CD4-positive, alpha-beta T cell treated with Interleukin-10 for 1 hour (primary cell): ENCODE data around the gene PITPNM1.
A peak's percentile ranks its signal among the peaks of the same experiment; 100 is the strongest.

ENCODE experiments used
- DNase-seq: peaks from one replicate; pipeline ENCODE4 v3.0.0-alpha.2; 2020

Gene PITPNM1

DNA sequence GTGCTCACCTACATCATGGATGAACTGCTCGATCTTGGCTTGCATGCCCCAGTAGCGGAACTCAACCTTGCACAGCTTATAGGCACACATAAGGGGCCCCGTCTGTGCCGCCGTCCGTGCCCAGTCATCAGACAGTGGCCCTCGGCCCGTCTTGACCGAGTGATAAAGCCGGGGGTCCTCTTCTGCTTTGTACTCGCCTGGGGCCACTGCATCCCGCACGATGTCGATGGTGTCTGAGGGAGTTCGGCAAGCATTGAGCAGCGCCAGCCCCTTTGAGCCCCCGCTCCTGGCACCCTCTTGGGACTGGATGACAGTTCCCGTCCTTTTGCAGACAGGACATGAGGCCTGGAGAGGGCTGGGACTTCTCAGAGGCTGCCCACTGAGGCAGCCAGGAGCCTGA lies 3.3 kb downstream of the PITPNM1 start:
- no peak for DNase-seq

DNA sequence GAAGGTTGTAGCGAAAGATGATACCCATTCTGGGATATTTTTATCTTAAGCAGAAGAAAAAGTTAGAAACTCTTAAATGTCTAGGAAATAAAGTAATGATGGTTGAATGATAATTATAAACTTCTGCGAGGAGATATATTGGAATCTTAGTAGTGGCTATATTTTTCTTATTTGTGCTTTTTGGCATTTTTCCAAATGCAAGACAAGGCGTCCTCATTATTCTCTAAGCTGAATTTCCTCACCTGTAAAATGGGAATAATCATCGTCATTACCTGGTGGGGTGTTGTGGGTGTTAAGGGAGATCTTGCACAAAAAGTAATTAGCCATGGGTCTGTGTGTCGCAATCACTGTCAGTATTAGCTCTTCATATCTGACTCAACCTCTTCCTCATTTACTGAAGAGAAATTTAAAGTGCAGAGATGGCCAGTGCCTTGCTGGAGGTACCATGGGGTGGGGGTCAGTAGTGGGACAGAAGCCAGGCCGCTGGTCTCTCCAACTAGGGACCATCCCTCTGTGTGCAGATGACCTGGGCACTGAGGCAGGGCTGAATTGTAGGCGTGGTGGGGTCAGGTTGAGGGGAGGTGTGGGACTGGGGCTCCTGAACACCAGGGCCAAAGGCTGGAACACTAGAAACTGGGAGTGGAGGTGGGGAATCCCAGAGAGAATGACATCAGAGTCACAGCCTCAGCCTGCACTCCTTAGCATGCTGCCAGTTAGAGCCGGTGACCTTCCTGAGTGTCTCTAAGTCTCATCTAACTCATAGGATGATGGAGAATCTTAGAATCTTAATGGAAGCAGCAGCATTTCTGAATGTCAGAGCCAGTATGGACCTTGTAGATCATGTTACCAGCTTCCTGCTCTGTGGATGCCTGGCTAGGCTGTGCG lies 4.1 kb downstream of the PITPNM1 start:
- no peak for DNase-seq

GRCh38 chr11:67500484-67500821 lies 4.7 kb downstream of the PITPNM1 start:
- no peak for DNase-seq

DNA sequence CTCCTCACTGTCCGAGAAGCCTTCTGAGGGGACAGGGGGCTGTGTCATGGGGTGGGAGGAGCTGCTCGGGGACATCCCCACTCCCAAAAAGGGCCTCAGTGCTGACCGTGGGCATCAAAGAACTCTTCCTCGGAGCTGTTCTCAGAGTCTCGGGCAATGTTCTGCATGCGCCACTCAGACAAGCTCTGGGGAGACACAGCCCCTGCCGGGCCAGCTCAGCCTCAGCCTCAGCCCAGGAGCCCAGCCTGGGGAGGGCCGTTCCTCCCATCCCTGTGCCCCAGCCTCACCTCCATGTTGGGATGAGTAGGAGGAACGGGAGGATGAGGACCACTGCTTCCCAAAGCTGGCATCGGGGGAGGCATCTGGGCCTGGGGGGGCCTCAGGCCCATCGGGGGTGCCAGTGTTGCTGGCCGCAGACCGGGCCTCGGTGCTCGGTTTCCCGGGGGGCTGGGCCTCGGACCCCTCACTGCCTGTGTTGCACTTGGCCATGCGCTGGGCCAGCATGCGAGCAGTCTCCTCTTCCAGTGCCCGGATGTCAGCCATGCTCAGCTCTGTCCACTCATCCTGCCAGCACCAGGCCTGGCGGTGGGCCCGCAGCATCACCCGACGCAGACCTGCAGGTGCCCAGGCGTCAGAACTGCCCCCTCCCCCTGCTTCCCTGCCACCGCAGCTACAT lies 5.2 kb downstream of the PITPNM1 start:
- DNase-seq = no peak

GRCh38 chr11:67498544-67498972 lies 6.6 kb downstream of the PITPNM1 start:
- no peak for DNase-seq

- no peak for DNase-seq
These were observed 7.4 kb downstream of the PITPNM1 start for GRCh38 chr11:67497656-67498291.

DNA sequence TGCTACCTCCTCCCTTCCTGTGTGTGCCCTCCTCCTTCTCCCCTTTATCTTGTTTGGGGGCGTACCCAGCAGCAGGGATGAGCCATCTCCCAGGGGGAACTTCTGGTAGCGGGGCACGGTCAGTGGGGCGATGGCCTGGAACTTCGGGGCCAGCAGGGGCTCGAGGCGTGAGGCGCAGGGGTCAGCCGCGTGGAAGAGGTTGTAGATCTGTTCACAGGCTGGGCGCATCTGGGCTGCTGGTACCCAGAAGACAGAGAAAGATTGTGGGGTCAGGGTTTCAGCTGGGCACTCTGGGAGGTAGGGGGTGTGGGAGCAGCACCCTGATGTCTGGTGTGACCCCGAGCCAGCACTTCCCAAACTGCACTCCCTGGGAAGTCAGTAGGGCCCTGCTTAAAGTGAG lies 9.1 kb downstream of the PITPNM1 start:
- DNase-seq = no peak

- no peak for DNase-seq
These were observed 9.7 kb downstream of the PITPNM1 start for GRCh38 chr11:67495234-67496005.

- no peak for DNase-seq
These were observed 10.6 kb downstream of the PITPNM1 start for GRCh38 chr11:67494371-67495233.

DNA sequence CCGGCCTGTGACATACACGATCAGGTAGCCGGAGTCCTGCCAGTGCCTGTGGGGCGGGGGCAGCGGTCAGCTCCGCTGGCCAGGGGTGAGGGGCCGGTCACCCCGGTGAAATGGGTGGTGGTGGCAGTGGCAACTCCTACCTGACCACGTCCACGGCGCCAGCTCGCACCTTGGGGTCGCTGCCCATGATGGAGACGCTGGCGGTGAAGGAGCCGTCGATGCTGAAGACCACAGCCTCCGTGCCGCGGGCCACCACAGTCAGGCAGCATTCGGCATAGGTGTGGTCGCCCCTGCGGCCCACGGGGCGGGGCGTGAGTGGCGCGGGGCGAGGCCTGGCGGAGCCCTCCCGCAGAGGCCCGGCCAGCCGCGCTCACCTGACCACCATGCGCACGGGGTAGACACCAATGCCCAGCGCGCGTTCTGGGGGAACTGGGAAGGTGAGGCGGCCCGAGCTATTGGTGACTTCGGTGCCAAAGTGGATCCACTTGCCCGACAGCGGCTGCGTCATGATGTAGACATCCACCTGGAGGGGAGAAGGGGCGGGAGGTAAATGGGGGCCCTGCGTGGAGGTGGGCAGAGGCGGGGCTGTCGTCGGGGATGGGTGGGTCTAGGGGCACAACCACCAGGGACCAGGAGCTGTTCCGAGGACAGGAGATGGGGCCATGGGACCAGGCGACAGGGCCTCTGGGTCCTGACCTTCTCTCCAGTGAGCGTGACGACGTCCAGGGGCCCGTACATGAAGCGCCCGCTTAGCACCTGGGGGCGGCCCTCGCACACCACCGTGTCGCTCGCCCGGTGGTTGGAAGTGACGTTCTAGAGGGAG lies 11.4 kb downstream of the PITPNM1 start:
- no peak for DNase-seq

DNA sequence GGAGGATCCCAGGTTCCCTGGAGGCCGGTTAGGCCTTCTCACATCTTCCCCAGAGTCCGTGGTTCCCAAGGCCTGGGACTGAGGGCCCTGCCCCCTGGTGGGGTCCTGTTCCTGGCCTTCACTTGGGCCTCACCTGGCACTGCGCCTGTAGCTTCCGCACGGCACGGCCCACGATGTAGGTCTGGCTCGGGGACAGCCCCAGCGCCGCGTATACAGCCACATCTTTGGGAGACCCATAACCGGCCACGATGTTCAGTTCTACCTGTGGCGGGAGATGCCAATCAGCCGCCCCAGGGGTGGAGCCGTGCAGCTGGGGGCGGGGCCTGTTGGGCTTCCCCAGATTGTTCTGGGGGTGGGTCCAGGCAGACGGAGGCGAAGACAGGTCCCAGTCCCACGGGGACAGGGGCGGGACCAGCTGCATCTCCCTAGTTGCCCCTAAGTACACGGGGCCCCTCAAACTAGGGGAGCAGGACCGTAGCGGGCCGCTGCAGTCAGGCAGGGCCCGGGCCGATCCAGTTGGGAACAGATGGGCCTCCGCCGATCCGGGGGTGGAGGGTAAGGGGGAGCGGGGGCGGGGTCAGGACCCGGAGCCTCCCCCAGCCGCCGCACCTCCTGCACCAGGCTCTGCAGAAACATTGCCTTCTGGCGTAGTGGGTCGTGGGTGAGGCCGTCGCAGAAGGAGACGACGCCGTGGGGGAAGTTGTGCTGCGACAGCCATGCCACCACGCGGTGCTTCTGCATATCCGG lies 12.2 kb downstream of the PITPNM1 start:
- DNase-seq = no peak

DNA sequence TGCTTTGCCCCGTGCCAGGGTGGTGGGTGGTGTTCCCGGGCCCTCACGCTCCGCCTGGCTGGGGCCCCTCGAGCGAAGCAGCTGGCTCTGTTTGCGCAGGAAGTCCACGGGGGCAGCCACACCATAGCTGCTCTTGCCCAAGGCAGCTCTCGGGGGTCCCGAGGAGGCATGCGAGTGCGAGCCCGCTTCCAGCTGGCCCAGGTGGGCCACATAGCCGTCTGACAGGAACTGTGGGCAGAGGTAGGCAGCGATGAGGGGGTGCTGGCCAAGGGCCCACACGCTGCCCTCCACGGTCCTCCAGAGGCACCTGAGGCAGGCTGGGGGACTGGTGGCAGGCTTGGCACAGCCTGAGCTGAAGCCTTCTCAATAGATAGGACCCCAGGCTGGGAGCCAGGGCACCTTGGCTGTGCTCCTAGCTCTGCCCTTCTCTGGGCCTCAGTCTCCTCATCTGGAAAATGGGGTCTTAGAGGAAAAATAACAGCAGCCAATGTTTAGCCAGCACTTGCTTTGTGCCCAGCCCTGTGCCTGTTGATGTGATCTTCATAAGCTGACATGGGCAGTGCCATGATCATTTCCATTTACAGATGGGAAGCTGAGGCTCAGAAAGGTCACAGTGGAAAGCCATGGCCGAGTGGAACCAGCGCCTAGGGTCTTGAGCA lies 13.0 kb downstream of the PITPNM1 start:
- DNase-seq = no peak

GRCh38 chr11:67491276-67492068 lies 13.7 kb downstream of the PITPNM1 start:
- DNase-seq = no peak

DNA sequence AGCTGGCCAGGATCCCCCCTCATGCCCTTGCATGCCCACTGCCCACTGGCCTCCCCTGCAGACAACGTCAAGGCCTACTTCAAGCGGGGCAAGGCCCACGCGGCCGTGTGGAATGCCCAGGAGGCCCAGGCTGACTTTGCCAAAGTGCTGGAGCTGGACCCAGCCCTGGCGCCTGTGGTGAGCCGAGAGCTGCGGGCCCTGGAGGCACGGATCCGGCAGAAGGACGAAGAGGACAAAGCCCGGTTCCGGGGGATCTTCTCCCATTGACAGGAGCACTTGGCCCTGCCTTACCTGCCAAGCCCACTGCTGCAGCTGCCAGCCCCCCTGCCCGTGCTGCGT lies 14.5 kb downstream of the PITPNM1 start:
- no peak for DNase-seq

GRCh38 chr11:67489885-67490726 lies 15.1 kb downstream of the PITPNM1 start:
- no peak for DNase-seq

GRCh38 chr11:67489203-67489884 lies 15.8 kb downstream of the PITPNM1 start:
- DNase-seq = no peak

GRCh38 chr11:67486481-67487195 lies 18.5 kb downstream of the PITPNM1 start:
- peak; percentile 47 for DNase-seq
